HG02870 (cell line): ENCODE measurements around the gene NUDT14.

Experiments used
- ATAC-seq: cut with Tn5 transposase; IDR thresholded peaks from one replicate; pipeline ENCODE4 v1.9.1; 2021; ENCODE audit warnings: mild to moderate bottlenecking, moderate library complexity; ENCODE audit not compliant: unreplicated experiment

The NUDT14 gene

GRCh38 chr14:105212541-105213300, 31.6 kb upstream of the NUDT14 start:
- no peak for ATAC-seq

- no peak for ATAC-seq
Measured at GRCh38 chr14:105211758-105212089, 30.6 kb upstream of the NUDT14 start.

- ATAC-seq, result no peak
Measured at GRCh38 chr14:105211086-105211757, 30.1 kb upstream of the NUDT14 start.

GRCh38 chr14:105210266-105211025, 29.3 kb upstream of the NUDT14 start:
- ATAC-seq, result no peak

DNA sequence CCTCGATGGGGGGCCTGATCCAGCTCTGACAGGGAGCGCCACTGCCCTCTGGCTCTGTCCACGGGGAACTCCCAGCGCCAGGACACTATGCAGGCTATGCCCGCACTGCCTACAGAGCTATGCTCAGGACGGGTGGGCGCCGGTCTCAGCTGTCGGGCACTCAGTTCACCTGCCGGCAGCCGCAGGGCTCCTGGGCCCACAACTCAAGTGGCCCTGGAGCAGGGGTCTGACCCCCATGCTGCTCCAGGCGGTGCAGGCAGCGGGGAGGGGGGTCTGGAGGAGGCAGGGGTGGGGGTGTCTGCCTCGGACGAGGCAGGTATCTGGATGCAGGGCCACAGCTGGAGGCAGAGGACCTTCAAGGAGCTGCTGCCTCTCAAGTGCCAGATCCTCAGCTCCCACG, 28.5 kb upstream of the NUDT14 start:
- ATAC-seq, result no peak

GRCh38 chr14:105209091-105209490, 28.0 kb upstream of the NUDT14 start:
- ATAC-seq, result no peak

- ATAC-seq, result no peak
Measured at GRCh38 chr14:105208738-105209075, 27.6 kb upstream of the NUDT14 start.

DNA sequence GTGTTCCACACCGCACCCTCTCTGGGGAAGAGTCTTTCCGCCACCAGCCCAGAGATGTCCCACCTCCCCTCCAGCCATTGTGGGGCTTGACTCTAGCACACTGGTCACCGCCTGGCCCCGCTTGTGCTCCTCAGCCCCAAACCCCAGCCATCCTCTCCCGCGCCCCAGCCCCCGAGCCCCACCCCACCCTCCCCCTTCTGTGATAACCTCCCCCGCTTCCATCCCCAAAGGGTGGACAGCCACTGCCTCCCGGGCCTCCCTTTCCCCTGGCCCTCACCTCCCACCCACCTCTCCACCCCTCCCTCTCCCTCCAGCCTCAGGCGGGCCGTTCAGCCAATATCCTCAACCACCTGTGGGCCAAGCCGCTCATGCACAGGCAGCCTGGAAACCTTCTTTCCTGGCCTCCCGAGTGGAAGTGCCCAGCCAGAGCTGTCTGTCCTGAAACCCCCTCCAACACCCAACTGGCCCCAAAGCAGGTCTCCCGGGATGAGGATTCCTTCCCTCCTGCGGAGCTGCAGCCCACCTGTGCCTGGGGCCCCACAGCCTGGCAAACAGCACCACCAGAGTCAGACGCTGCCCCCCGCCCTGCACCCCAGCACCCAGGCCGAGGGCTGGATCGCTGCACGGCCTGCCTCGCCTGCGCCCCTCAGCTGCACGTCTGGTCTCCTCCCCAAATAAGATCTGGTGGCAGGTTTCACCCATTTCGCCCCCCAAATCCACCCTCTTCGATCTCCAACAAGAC, 27.1 kb upstream of the NUDT14 start:
- ATAC-seq, result no peak

- no peak for ATAC-seq
Measured at GRCh38 chr14:105207460-105207901, 26.4 kb upstream of the NUDT14 start.

- ATAC-seq, result no peak
Measured at GRCh38 chr14:105206873-105207272, 25.8 kb upstream of the NUDT14 start.

- ATAC-seq, result no peak
Measured at GRCh38 chr14:105205673-105206208, 24.6 kb upstream of the NUDT14 start.

GRCh38 chr14:105204931-105205672, 24.0 kb upstream of the NUDT14 start:
- no peak for ATAC-seq

GRCh38 chr14:105204206-105204930, 23.3 kb upstream of the NUDT14 start:
- no peak for ATAC-seq

DNA sequence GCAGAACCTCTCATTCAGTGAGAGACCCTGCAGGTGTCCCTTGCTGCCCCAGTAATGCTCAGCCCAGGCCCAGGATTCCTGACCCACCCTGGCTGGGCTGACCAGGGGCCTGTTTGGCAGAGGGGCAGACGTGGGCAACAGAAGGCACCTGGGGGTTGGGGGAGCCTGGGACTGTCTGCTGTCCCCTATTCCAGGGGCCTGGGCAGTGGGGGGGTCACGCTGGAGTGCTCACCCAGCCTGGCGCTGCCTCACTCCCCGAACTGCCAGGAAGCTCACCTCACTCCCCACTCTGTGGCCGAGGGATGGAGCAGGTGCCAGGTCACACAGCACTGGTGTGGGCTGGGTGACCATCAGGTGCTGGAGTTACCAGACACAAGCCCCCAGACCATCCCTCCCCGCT, 22.6 kb upstream of the NUDT14 start:
- no peak for ATAC-seq

- ATAC-seq, result no peak
Measured at GRCh38 chr14:105203057-105203531, 22.0 kb upstream of the NUDT14 start.

- no peak for ATAC-seq
Measured at GRCh38 chr14:105201925-105202513, 20.9 kb upstream of the NUDT14 start.

GRCh38 chr14:105201156-105201924, 20.2 kb upstream of the NUDT14 start:
- ATAC-seq, result no peak

DNA sequence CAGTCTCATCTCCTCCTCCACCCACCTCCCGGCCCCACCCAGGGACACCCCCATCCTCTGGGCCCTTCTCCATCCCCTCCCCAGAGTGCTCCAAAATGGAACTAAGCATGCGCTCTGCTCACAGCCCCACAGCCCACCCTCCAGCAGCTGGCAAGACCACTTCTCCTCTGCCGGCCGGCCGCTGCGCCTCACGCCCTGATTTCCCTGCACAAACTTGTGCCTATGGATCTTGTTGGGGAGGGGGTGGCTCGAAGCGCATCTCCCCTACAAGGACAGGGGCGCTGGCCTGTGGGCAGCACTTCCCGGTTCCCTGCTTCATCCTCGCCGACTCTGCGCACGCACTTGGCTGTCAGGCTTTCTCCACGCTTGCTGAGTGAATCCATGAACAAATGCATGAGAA, 19.5 kb upstream of the NUDT14 start:
- ATAC-seq, result no peak
